Upper lobe of left lung (tissue), 4 donors: ENCODE results near the gene CHRNB4.

Experiments used
- POLR2AphosphoS5 ChIP-seq, 2 donors: sonication (generic); formaldehyde crosslinking; IDR thresholded peaks; one replicate each; pipeline ENCODE4 v1.5.1; 2017; ENCODE audit warnings: antibody characterized with exemption in 2 of 2
- TF ChIP-seq, protein P1 (sequence below), 6 experiments: fragments of 450-650 bp in 4 of 6; fragments of 200-600 bp in 2 of 6; sonication (generic) in 2 of 6; IDR thresholded peaks; one replicate each; pipeline ENCODE4 v1.5.1; 2016 to 2019; ENCODE audit warnings: antibody characterized with exemption in 6 of 6

- TF ChIP-seq, protein P1, sequence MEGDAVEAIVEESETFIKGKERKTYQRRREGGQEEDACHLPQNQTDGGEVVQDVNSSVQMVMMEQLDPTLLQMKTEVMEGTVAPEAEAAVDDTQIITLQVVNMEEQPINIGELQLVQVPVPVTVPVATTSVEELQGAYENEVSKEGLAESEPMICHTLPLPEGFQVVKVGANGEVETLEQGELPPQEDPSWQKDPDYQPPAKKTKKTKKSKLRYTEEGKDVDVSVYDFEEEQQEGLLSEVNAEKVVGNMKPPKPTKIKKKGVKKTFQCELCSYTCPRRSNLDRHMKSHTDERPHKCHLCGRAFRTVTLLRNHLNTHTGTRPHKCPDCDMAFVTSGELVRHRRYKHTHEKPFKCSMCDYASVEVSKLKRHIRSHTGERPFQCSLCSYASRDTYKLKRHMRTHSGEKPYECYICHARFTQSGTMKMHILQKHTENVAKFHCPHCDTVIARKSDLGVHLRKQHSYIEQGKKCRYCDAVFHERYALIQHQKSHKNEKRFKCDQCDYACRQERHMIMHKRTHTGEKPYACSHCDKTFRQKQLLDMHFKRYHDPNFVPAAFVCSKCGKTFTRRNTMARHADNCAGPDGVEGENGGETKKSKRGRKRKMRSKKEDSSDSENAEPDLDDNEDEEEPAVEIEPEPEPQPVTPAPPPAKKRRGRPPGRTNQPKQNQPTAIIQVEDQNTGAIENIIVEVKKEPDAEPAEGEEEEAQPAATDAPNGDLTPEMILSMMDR (IDR thresholded peaks at IDR 0.05) = no peak
- no peak for TF ChIP-seq POLR2AphosphoS5 (IDR thresholded peaks at IDR 0.05)
Measured at GRCh38 chr15:78628227-78628626, 12.8 kb downstream of the CHRNB4 start.
